Measurements from ENCODE around the gene POP4.

Gene POP4

GRCh38 chr19:29629836-29630534, 23.9 kb downstream of the POP4 start:
- no peak for DNase-seq (ENCODE audit: low read depth in 1 of 2, low spot score in 1 of 2)

GRCh38 chr19:29630655-29631054, 24.6 kb downstream of the POP4 start:
- no peak for DNase-seq (ENCODE audit: low read depth in 1 of 2, low spot score in 1 of 2)

GRCh38 chr19:29631450-29631849, 25.4 kb downstream of the POP4 start:
- no peak for DNase-seq (ENCODE audit: low read depth in 1 of 2, low spot score in 1 of 2)

- no peak for DNase-seq (ENCODE audit: low read depth in 1 of 2, low spot score in 1 of 2)
Observed at GRCh38 chr19:29634002-29634401, 27.9 kb downstream of the POP4 start.

- no peak for DNase-seq (ENCODE audit: low read depth in 1 of 2, low spot score in 1 of 2)
Observed at GRCh38 chr19:29634423-29635130, 28.5 kb downstream of the POP4 start.

- no peak for DNase-seq (ENCODE audit: low read depth in 1 of 2, low spot score in 1 of 2)
Observed at GRCh38 chr19:29635963-29636362, 29.9 kb downstream of the POP4 start.

GRCh38 chr19:29636553-29637360, 30.7 kb downstream of the POP4 start:
- no peak for DNase-seq (ENCODE audit: low read depth in 1 of 2, low spot score in 1 of 2)

- DNase-seq (ENCODE audit: low read depth in 1 of 2, low spot score in 1 of 2) = no peak
Observed at GRCh38 chr19:29639086-29639485, 33.0 kb downstream of the POP4 start.

GRCh38 chr19:29640231-29640630, 34.1 kb downstream of the POP4 start:
- no peak for DNase-seq (ENCODE audit: low read depth in 1 of 2, low spot score in 1 of 2)

- no peak for DNase-seq (ENCODE audit: low read depth in 1 of 2, low spot score in 1 of 2)
Observed at GRCh38 chr19:29641597-29641996, 35.5 kb downstream of the POP4 start.

GRCh38 chr19:29643361-29643935, 37.4 kb downstream of the POP4 start:
- no peak for DNase-seq (ENCODE audit: low read depth in 1 of 2, low spot score in 1 of 2)

- DNase-seq (ENCODE audit: low read depth in 1 of 2, low spot score in 1 of 2) = no peak
Observed at GRCh38 chr19:29644210-29644609, 38.1 kb downstream of the POP4 start.

- no peak for DNase-seq (ENCODE audit: low read depth in 1 of 2, low spot score in 1 of 2)
Observed at GRCh38 chr19:29645491-29645867, 39.4 kb downstream of the POP4 start.

GRCh38 chr19:29645911-29646310, 39.8 kb downstream of the POP4 start:
- no peak for DNase-seq (ENCODE audit: low read depth in 1 of 2, low spot score in 1 of 2)

- no peak for DNase-seq (ENCODE audit: low read depth in 1 of 2, low spot score in 1 of 2)
Observed at GRCh38 chr19:29650772-29651387, 44.8 kb downstream of the POP4 start.

GRCh38 chr19:29651622-29652394, 45.7 kb downstream of the POP4 start:
- no peak for DNase-seq (ENCODE audit: low read depth in 1 of 2, low spot score in 1 of 2)

GRCh38 chr19:29653398-29653797, 47.3 kb downstream of the POP4 start:
- DNase-seq (ENCODE audit: low read depth in 1 of 2, low spot score in 1 of 2) = no peak

GRCh38 chr19:29655648-29656335, 49.7 kb downstream of the POP4 start:
- DNase-seq (ENCODE audit: low read depth in 1 of 2, low spot score in 1 of 2) = no peak

GRCh38 chr19:29658221-29658991, 52.3 kb downstream of the POP4 start:
- no peak for DNase-seq (ENCODE audit: low read depth in 1 of 2, low spot score in 1 of 2)

Data from activated CD4-positive, alpha-beta T cell treated with anti-CD3 and anti-CD28 coated beads, Interleukin-2, amount 50 U/mL, for 24 hours (primary cell).